ENCODE measurements around the gene CARS1.

CARS1 gene

GRCh38 chr11:2990617-2991451 is 66.4 kb downstream of the CARS1 start:
- peak; percentile 50 for DNase-seq (ENCODE audit: low read depth)
- TF ChIP-seq CTCF (IDR thresholded peaks at IDR 0.05; ENCODE audit: insufficient read depth, low read depth, low read length, missing control alignments) = no peak
- H3K4me3 ChIP-seq (ENCODE audit: low read depth, low read length) = peak overlapping the region; percentile 72

- H3K4me3 ChIP-seq (ENCODE audit: low read depth, low read length) = peak overlapping the region; percentile 72
- no peak for TF ChIP-seq CTCF (IDR thresholded peaks at IDR 0.05; ENCODE audit: insufficient read depth, low read depth, low read length, missing control alignments)
- peak; percentile 62 for DNase-seq (ENCODE audit: low read depth)
Measured at GRCh38 chr11:2989551-2989950, 67.7 kb downstream of the CARS1 start.

GRCh38 chr11:2989006-2989405 is 68.2 kb downstream of the CARS1 start:
- H3K4me3 ChIP-seq (ENCODE audit: low read depth, low read length) = peak overlapping the region; percentile 72
- TF ChIP-seq CTCF (IDR thresholded peaks at IDR 0.05; ENCODE audit: insufficient read depth, low read depth, low read length, missing control alignments) = no peak
- peak; percentile 32 for DNase-seq (ENCODE audit: low read depth)

GRCh38 chr11:2987881-2988861 is 69.1 kb downstream of the CARS1 start:
- H3K4me3 ChIP-seq (ENCODE audit: low read depth, low read length) = peak overlapping the region; percentile 72
- TF ChIP-seq CTCF (IDR thresholded peaks at IDR 0.05; ENCODE audit: insufficient read depth, low read depth, low read length, missing control alignments) = no peak
- DNase-seq (ENCODE audit: low read depth) = peak; percentile 15

GRCh38 chr11:2983908-2984307 is 73.3 kb downstream of the CARS1 start:
- H3K4me3 ChIP-seq (ENCODE audit: low read depth, low read length) = no peak overlapping the region
- no peak for DNase-seq (ENCODE audit: low read depth)
- TF ChIP-seq CTCF (IDR thresholded peaks at IDR 0.05; ENCODE audit: insufficient read depth, low read depth, low read length, missing control alignments) = no peak

- no peak for TF ChIP-seq CTCF (IDR thresholded peaks at IDR 0.05; ENCODE audit: insufficient read depth, low read depth, low read length, missing control alignments)
Measured at GRCh38 chr11:2982214-2982613, 75.0 kb downstream of the CARS1 start.

More at GRCh38 chr11:2982214-2982613, 75.0 kb downstream of the CARS1 start:
- H3K4me3 ChIP-seq (ENCODE audit: low read depth, low read length) = no peak overlapping the region
- DNase-seq (ENCODE audit: low read depth) = no peak

All from GM12865 (cell line).